Measurements from ENCODE around the gene RAB8B. TPM values are rescaled to one million over a fixed set of nuclear protein-coding genes. Genes with fewer than 3 reads are reported as not detected.

RAB8B gene
- total RNA-seq, 2 donors from 2014 or later = 21.9 to 28.8 TPM

DNA sequence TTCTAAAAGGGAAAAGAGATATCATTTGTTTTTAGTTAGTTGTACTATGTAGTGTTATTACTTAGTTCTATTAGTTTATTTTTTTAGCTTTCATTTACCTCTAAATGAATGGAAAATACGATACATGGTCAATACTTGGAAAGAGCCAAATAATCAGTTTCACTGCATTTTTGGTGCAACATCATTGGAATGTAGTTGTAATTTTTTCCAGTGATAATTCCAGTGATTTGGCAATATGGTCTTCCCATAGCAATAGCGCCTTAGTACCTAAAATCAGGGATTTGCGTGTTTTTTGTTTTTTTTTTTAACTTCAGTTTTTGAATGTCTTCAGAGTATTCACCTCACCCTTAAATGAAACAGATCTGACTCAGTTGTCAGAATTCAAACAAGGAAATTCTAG lies 41.8 kb downstream of the RAB8B start:
- no peaks in the 10 kb centered on the region for H3K36me3 Mint-ChIP-seq (ENCODE audit: low read depth)
- TF ChIP-seq, protein P1, sequence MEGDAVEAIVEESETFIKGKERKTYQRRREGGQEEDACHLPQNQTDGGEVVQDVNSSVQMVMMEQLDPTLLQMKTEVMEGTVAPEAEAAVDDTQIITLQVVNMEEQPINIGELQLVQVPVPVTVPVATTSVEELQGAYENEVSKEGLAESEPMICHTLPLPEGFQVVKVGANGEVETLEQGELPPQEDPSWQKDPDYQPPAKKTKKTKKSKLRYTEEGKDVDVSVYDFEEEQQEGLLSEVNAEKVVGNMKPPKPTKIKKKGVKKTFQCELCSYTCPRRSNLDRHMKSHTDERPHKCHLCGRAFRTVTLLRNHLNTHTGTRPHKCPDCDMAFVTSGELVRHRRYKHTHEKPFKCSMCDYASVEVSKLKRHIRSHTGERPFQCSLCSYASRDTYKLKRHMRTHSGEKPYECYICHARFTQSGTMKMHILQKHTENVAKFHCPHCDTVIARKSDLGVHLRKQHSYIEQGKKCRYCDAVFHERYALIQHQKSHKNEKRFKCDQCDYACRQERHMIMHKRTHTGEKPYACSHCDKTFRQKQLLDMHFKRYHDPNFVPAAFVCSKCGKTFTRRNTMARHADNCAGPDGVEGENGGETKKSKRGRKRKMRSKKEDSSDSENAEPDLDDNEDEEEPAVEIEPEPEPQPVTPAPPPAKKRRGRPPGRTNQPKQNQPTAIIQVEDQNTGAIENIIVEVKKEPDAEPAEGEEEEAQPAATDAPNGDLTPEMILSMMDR (conservative IDR thresholded peaks at IDR 0.05) = no peak
- no peak for DNase-seq

DNA sequence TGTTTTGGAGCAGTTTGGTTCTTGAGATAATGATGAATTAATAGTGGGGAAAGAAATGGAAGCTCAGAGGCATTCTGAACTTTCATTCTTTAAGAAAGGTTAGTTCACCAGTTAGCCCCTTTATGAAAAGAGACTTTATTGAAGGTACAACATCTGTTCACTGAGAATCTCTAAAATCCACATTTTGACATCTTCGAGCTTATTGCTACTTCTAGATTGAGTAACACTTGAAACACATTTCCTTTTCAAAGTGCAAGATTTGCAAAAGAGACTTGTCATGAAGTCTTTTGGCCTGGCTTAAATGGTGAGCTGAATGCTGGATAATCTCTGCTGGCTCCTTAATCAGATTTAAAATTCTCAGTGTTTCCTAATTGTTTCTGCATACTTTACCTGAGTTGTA lies 42.3 kb downstream of the RAB8B start:
- Mint-ChIP-seq H3K4me3 (no peak overlapping the region), H3K36me3 (ENCODE audit: low read depth) (no peaks in the 10 kb centered on the region), H3K27ac (no peak overlapping the region), H3K9me3 (no peaks in the 10 kb centered on the region), H3K4me1 (peaks cover 9% of the 10 kb centered on the region), H3K27me3 (ENCODE audit: insufficient read depth) (no peaks in the 10 kb centered on the region)
- Histone ChIP-seq H3K9me3 (ENCODE audit: control insufficient read depth, low read length) (no peaks in the 10 kb centered on the region), H3K27me3 (ENCODE audit: control insufficient read depth, insufficient read depth, low read length, poor library complexity, severe bottlenecking) (no peaks in the 10 kb centered on the region), H3K27ac (ENCODE audit: low read depth, low read length) (no peak overlapping the region), H3K9ac (ENCODE audit: extremely low read depth, low read length, poor library complexity, severe bottlenecking) (no peak overlapping the region), H3K36me3 (ENCODE audit: control insufficient read depth, insufficient read depth, low read length) (no peaks in the 10 kb centered on the region), H3K4me1 (ENCODE audit: control insufficient read depth, insufficient read depth, low read length) (no peaks in the 10 kb centered on the region), H3K4me3 (ENCODE audit: low read length) (no peak overlapping the region)
- TF ChIP-seq, protein P1 (conservative IDR thresholded peaks at IDR 0.05) = no peak
- WGBS, 2 experiments (ENCODE audit: insufficient coverage in 1 of 2, insufficient read length in 1 of 2) = 89 to 91% methylated on average over 1 of the region's 1 CpG
- no peak for DNase-seq

More for the DNA sequence above, 41.8 kb downstream of the RAB8B start:
- H3K4me3 ChIP-seq (ENCODE audit: low read length) = no peak overlapping the region
- Mint-ChIP-seq H3K4me3 (no peak overlapping the region), H3K4me1 (peaks cover 13% of the 10 kb centered on the region), H3K27ac (no peak overlapping the region), H3K27me3 (ENCODE audit: insufficient read depth) (no peaks in the 10 kb centered on the region), H3K9me3 (no peaks in the 10 kb centered on the region)
- no peaks in the 10 kb centered on the region for H3K4me1 ChIP-seq (ENCODE audit: control insufficient read depth, insufficient read depth, low read length)
- H3K9me3 ChIP-seq (ENCODE audit: control insufficient read depth, low read length) = no peaks in the 10 kb centered on the region
- H3K9ac ChIP-seq (ENCODE audit: extremely low read depth, low read length, poor library complexity, severe bottlenecking) = no peak overlapping the region
- WGBS, 2 experiments (ENCODE audit: insufficient coverage in 1 of 2, insufficient read length in 1 of 2) = 93 to 100% methylated on average over 1 to 3 of the region's 3 CpGs
- H3K27me3 ChIP-seq (ENCODE audit: control insufficient read depth, insufficient read depth, low read length, poor library complexity, severe bottlenecking) = no peaks in the 10 kb centered on the region
- no peaks in the 10 kb centered on the region for H3K36me3 ChIP-seq (ENCODE audit: control insufficient read depth, insufficient read depth, low read length)
- H3K27ac ChIP-seq (ENCODE audit: low read depth, low read length) = no peak overlapping the region

DNA sequence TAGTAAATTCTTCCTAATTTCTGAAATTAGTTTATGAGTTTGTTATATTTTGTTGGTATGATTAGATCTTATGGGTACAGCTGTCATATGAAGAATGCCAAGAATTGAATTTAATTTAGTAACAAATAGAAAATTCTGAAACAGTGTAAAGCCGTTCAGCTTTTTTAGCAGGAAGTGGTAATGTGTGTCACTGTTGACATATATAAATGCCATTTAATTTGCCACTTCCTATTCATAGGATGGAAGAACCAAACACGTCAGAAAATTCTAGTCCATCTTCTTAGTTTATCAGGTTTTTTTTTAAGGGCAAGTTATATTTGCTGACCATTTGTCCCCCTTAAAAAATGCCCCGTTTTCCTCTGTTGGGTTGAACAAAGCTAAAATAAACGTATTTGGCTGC lies 43.0 kb downstream of the RAB8B start:
- Histone ChIP-seq H3K9me3 (ENCODE audit: control insufficient read depth, low read length) (no peaks in the 10 kb centered on the region), H3K27ac (ENCODE audit: low read depth, low read length) (no peak overlapping the region), H3K9ac (ENCODE audit: extremely low read depth, low read length, poor library complexity, severe bottlenecking) (no peak overlapping the region), H3K36me3 (ENCODE audit: control insufficient read depth, insufficient read depth, low read length) (no peaks in the 10 kb centered on the region), H3K4me3 (ENCODE audit: low read length) (no peak overlapping the region), H3K27me3 (ENCODE audit: control insufficient read depth, insufficient read depth, low read length, poor library complexity, severe bottlenecking) (no peaks in the 10 kb centered on the region), H3K4me1 (ENCODE audit: control insufficient read depth, insufficient read depth, low read length) (no peaks in the 10 kb centered on the region)
- TF ChIP-seq, protein P1 (conservative IDR thresholded peaks at IDR 0.05) = no peak
- no peaks in the 10 kb centered on the region for H3K27me3 Mint-ChIP-seq (ENCODE audit: insufficient read depth)
- H3K36me3 Mint-ChIP-seq (ENCODE audit: low read depth) = no peaks in the 10 kb centered on the region
- no peaks in the 10 kb centered on the region for H3K9me3 Mint-ChIP-seq
- H3K27ac Mint-ChIP-seq = no peak overlapping the region
- peaks cover 6% of the 10 kb centered on the region for H3K4me1 Mint-ChIP-seq
- 91 to 100% methylated on average over 2 to 4 of the region's 4 CpGs for WGBS, 2 experiments (ENCODE audit: insufficient coverage in 1 of 2, insufficient read length in 1 of 2)
- H3K4me3 Mint-ChIP-seq = no peak overlapping the region
- no peak for DNase-seq
